Astrocyte (in vitro differentiated cells and primary cell): ENCODE results near the gene RNGTT. TPM values are rescaled to one million over a fixed set of nuclear protein-coding genes. Genes with fewer than 3 reads are reported as not detected.

Experiments used
- DNase-seq: peaks from one replicate; pipeline ENCODE4 v3.0.0-alpha.2; 2010; ENCODE audit warnings: low read depth
- FAIRE-seq: peaks from 2 replicates; lab custom pipeline; 2011; peaks lifted over from hg19 to GRCh38; lab: Jason Lieb, UNC
- H2AFZ ChIP-seq: 2 replicates; pipeline ENCODE4 v1.6.0; 2012; ENCODE audit warnings: low read depth, low read length, inconsistent platforms
- H3K27ac ChIP-seq: 2 replicates; pipeline ENCODE4 v1.5.1; 2011; ENCODE audit warnings: low read depth, low read length, inconsistent platforms
- H3K27me3 ChIP-seq: 2 replicates; pipeline ENCODE4 v1.6.0; 2011; ENCODE audit warnings: low read length, inconsistent platforms; ENCODE audit not compliant: insufficient read depth
- H3K36me3 ChIP-seq: 2 replicates; pipeline ENCODE4 v1.5.1; 2011; ENCODE audit warnings: low read length, inconsistent platforms; ENCODE audit not compliant: insufficient read depth
- H3K4me1 ChIP-seq: 2 replicates; pipeline ENCODE4 v1.5.1; 2011; ENCODE audit warnings: low read length, inconsistent platforms; ENCODE audit not compliant: insufficient read depth
- H3K4me2 ChIP-seq: 2 replicates; pipeline ENCODE4 v1.6.0; 2012; ENCODE audit warnings: low read length, inconsistent platforms
- H3K4me3 ChIP-seq: 2 replicates; pipeline ENCODE4 v1.5.1; 2011; ENCODE audit warnings: low read depth, mild to moderate bottlenecking, low read length, inconsistent platforms; ENCODE audit not compliant: insufficient read depth
- H3K79me2 ChIP-seq: 2 replicates; pipeline ENCODE4 v1.6.0; 2012; ENCODE audit warnings: mild to moderate bottlenecking, low read length, inconsistent platforms; ENCODE audit not compliant: insufficient read depth
- H3K9ac ChIP-seq: 2 replicates; pipeline ENCODE4 v1.6.0; 2012; ENCODE audit warnings: mild to moderate bottlenecking, low read length, inconsistent platforms
- H3K9me3 ChIP-seq: 2 replicates; pipeline ENCODE4 v1.5.1; 2012; ENCODE audit warnings: low read depth, mild to moderate bottlenecking, low read length, inconsistent platforms; ENCODE audit not compliant: insufficient read depth
- H4K20me1 ChIP-seq: 2 replicates; pipeline ENCODE4 v1.6.0; 2012; ENCODE audit warnings: low read length, inconsistent platforms; ENCODE audit not compliant: insufficient read depth
- H3K27ac Mint-ChIP-seq: one replicate; pipeline ENCODE4 v1.8.0; 2021; ENCODE audit warnings: mild to moderate bottlenecking, mixed read lengths; ENCODE audit not compliant: unreplicated experiment
- H3K27me3 Mint-ChIP-seq: one replicate; pipeline ENCODE4 v1.8.0; 2021; ENCODE audit warnings: low read depth, mixed read lengths; ENCODE audit not compliant: unreplicated experiment
- H3K36me3 Mint-ChIP-seq: one replicate; pipeline ENCODE4 v1.8.0; 2021; ENCODE audit warnings: low read depth, mixed read lengths; ENCODE audit not compliant: unreplicated experiment
- H3K4me1 Mint-ChIP-seq: one replicate; pipeline ENCODE4 v1.8.0; 2021; ENCODE audit warnings: low read depth, mixed read lengths; ENCODE audit not compliant: unreplicated experiment
- H3K4me3 Mint-ChIP-seq: one replicate; pipeline ENCODE4 v1.8.0; 2021; ENCODE audit warnings: mild to moderate bottlenecking, moderate library complexity, mixed read lengths; ENCODE audit not compliant: unreplicated experiment
- H3K9me3 Mint-ChIP-seq: one replicate; pipeline ENCODE4 v1.8.0; 2021; ENCODE audit warnings: mild to moderate bottlenecking, mixed read lengths; ENCODE audit not compliant: unreplicated experiment
- CTCF ChIP-seq: IDR thresholded peaks from 2 replicates; pipeline ENCODE4 v1.5.1; 2011; ENCODE audit warnings: low read depth, mild to moderate bottlenecking, inconsistent platforms, low read length, moderate library complexity; ENCODE audit not compliant: insufficient read depth
- EZH2 ChIP-seq: IDR thresholded peaks from 2 replicates; pipeline ENCODE4 v1.6.1; 2012; ENCODE audit warnings: mild to moderate bottlenecking, low read length, inconsistent platforms; ENCODE audit not compliant: insufficient read depth
- total RNA-seq: library from RNA; stranded (reverse); gene quantifications from 2 replicates; pipeline ENCODE4 v1.2.1, GENCODE V29; 2021

The RNGTT gene
- total RNA-seq, 1 donor from 2014 or later: 16.0 TPM

GRCh38 chr6:88916615-88917208 is 46.7 kb downstream of the RNGTT start:
- peaks cover 13% of the 10 kb centered on the region for H3K4me1 Mint-ChIP-seq
- FAIRE-seq (no peak), DNase-seq (no peak)
- no peak overlapping the region for H3K4me3 Mint-ChIP-seq
- H3K27me3 ChIP-seq: no peaks in the 10 kb centered on the region
- no peak overlapping the region for H3K4me2 ChIP-seq
- H3K9me3 Mint-ChIP-seq: no peaks in the 10 kb centered on the region
- H3K27me3 Mint-ChIP-seq: no peaks in the 10 kb centered on the region
- TF ChIP-seq EZH2 (no peak), CTCF (no peak)
- H3K4me1 ChIP-seq: no peaks in the 10 kb centered on the region
- H3K27ac ChIP-seq: no peak overlapping the region
- no peak overlapping the region for H3K4me3 ChIP-seq
- H3K9ac ChIP-seq: no peak overlapping the region
- no peak overlapping the region for H2AFZ ChIP-seq
- no peaks in the 10 kb centered on the region for H3K9me3 ChIP-seq
- peaks cover 5% of the 10 kb centered on the region for H3K36me3 Mint-ChIP-seq
- H4K20me1 ChIP-seq: peaks cover 32% of the 10 kb centered on the region
- no peak overlapping the region for H3K27ac Mint-ChIP-seq
- peaks cover 14% of the 10 kb centered on the region for H3K79me2 ChIP-seq
- no peaks in the 10 kb centered on the region for H3K36me3 ChIP-seq

GRCh38 chr6:88914895-88915598 is 48.4 kb downstream of the RNGTT start:
- Histone ChIP-seq H3K27me3 (no peaks in the 10 kb centered on the region), H3K36me3 (no peaks in the 10 kb centered on the region), H3K4me2 (no peak overlapping the region), H3K79me2 (peaks cover 18% of the 10 kb centered on the region), H2AFZ (no peak overlapping the region), H4K20me1 (peaks cover 47% of the 10 kb centered on the region), H3K9me3 (no peaks in the 10 kb centered on the region), H3K4me1 (peaks cover 3% of the 10 kb centered on the region), H3K4me3 (no peak overlapping the region), H3K27ac (no peak overlapping the region), H3K9ac (no peak overlapping the region)
- TF ChIP-seq CTCF (no peak), EZH2 (no peak)
- peak; percentile 27 for DNase-seq
- H3K36me3 Mint-ChIP-seq: peaks cover 5% of the 10 kb centered on the region
- H3K4me1 Mint-ChIP-seq: peaks cover 13% of the 10 kb centered on the region
- H3K27me3 Mint-ChIP-seq: no peaks in the 10 kb centered on the region
- no peaks in the 10 kb centered on the region for H3K9me3 Mint-ChIP-seq
- FAIRE-seq: no peak
- no peak overlapping the region for H3K27ac Mint-ChIP-seq
- no peak overlapping the region for H3K4me3 Mint-ChIP-seq

GRCh38 chr6:88914180-88914579 is 49.2 kb downstream of the RNGTT start:
- H3K4me1 Mint-ChIP-seq: peaks cover 13% of the 10 kb centered on the region
- FAIRE-seq (no peak), DNase-seq (peak; percentile 20)
- H3K27me3 Mint-ChIP-seq: no peaks in the 10 kb centered on the region
- no peak overlapping the region for H3K4me3 Mint-ChIP-seq
- no peaks in the 10 kb centered on the region for H3K9me3 ChIP-seq
- H3K9ac ChIP-seq: no peak overlapping the region
- H3K36me3 ChIP-seq: no peaks in the 10 kb centered on the region
- peaks cover 26% of the 10 kb centered on the region for H3K79me2 ChIP-seq
- H3K27me3 ChIP-seq: no peaks in the 10 kb centered on the region
- H3K27ac Mint-ChIP-seq: no peak overlapping the region
- H3K4me1 ChIP-seq: peaks cover 3% of the 10 kb centered on the region
- peaks cover 5% of the 10 kb centered on the region for H3K36me3 Mint-ChIP-seq
- H4K20me1 ChIP-seq: peaks cover 56% of the 10 kb centered on the region
- no peak overlapping the region for H3K27ac ChIP-seq
- H3K4me3 ChIP-seq: no peak overlapping the region
- H2AFZ ChIP-seq: no peak overlapping the region
- H3K4me2 ChIP-seq: no peak overlapping the region
- TF ChIP-seq CTCF: no peak
- TF ChIP-seq EZH2: no peak
- no peaks in the 10 kb centered on the region for H3K9me3 Mint-ChIP-seq
